IMR-90 (cell line): ENCODE data around the gene SPAAR. TPM values are rescaled to one million over a fixed set of nuclear protein-coding genes. Genes with fewer than 3 reads are reported as not detected.

Source experiments
- ATAC-seq: fragments of 200-7000 bp; cut with Tn5 transposase; 2 replicates; pipeline ENCODE4 v1.9.1; 2020; ENCODE audit warnings: low read depth, mild to moderate bottlenecking, moderate library complexity
- BruUV-seq: library from RNA; stranded (reverse); fragments of 400-500 nt; replicated peaks from 2 replicates; lab custom pipeline; 2021; lab: Mats Ljungman, UMichigan
- CTCF ChIA-PET: fragments of 300-600 bp; formaldehyde crosslinking; extraction: SDS; loops from one replicate; lab custom pipeline; 2021; ENCODE audit warnings: antibody characterized with exemption; lab: Yijun Ruan, JAX
- POLR2A ChIA-PET: fragments of 300-600 bp; sonication (Branson Sonifier 250); formaldehyde crosslinking; loops from one replicate; lab custom pipeline; 2022; ENCODE audit warnings: antibody characterized with exemption; ENCODE audit not compliant: unreplicated experiment; lab: Charles Lee
- DNase-seq: peaks from one replicate; pipeline ENCODE4 v3.0.0; 2013
- H2AFZ ChIP-seq: replicated peaks from 2 replicates; pipeline ENCODE3; 2013; ENCODE audit warnings: low read length, mild to moderate bottlenecking; ENCODE audit not compliant: poor library complexity
- H2AK5ac ChIP-seq: 2 replicates; pipeline ENCODE4 v1.6.1; 2013; ENCODE audit warnings: low read depth, low read length, inconsistent platforms
- H2AK9ac ChIP-seq: replicated peaks from 2 replicates; pipeline ENCODE3; 2013; ENCODE audit warnings: mild to moderate bottlenecking, low read depth, low read length, moderate library complexity; ENCODE audit not compliant: poor library complexity
- H2BK120ac ChIP-seq: 2 replicates; pipeline ENCODE4 v1.6.1; 2013; ENCODE audit warnings: low read depth, low read length, inconsistent platforms
- H2BK15ac ChIP-seq: 3 replicates; pipeline ENCODE4 v1.6.1; 2013; ENCODE audit warnings: low read depth, low read length, inconsistent platforms
- H2BK20ac ChIP-seq: 2 replicates; pipeline ENCODE4 v1.6.1; 2013; ENCODE audit warnings: low read depth, mild to moderate bottlenecking, inconsistent platforms, low read length, moderate library complexity
- H2BK5ac ChIP-seq: 2 replicates; pipeline ENCODE4 v1.6.1; 2013; ENCODE audit warnings: mild to moderate bottlenecking, low read depth, low read length, inconsistent platforms; ENCODE audit not compliant: poor library complexity, severe bottlenecking
- H3K14ac ChIP-seq: replicated peaks from 2 replicates; pipeline ENCODE4 v1.6.1; 2013; ENCODE audit warnings: low read depth, low read length, inconsistent platforms
- H3K18ac ChIP-seq: 2 replicates; pipeline ENCODE4 v1.6.1; 2013; ENCODE audit warnings: low read depth, low read length, control low read depth
- H3K23ac ChIP-seq: 2 replicates; pipeline ENCODE4 v1.6.1; 2013; ENCODE audit warnings: low read depth, low read length, inconsistent platforms
- H3K27ac ChIP-seq: 2 replicates; pipeline ENCODE4 v1.5.1; 2013; ENCODE audit warnings: mild to moderate bottlenecking, control low read depth, low read length; ENCODE audit not compliant: insufficient read depth
- H3K27me3 ChIP-seq: 2 replicates; pipeline ENCODE4 v1.6.1; 2013; ENCODE audit warnings: low read length; ENCODE audit not compliant: control insufficient read depth, insufficient read depth
- H3K36me3 ChIP-seq: 2 replicates; pipeline ENCODE4 v1.6.1; 2013; ENCODE audit warnings: low read length, mixed read lengths; ENCODE audit not compliant: control insufficient read depth, insufficient read depth
- H3K4ac ChIP-seq: 2 replicates; pipeline ENCODE4 v1.6.1; 2013; ENCODE audit warnings: low read depth, low read length, inconsistent platforms
- H3K4me1 ChIP-seq: 2 replicates; pipeline ENCODE4 v1.6.1; 2013; ENCODE audit warnings: low read length, mixed read lengths; ENCODE audit not compliant: control insufficient read depth, insufficient read depth
- H3K4me2 ChIP-seq: 2 replicates; pipeline ENCODE4 v1.6.1; 2013; ENCODE audit warnings: low read depth, mild to moderate bottlenecking, control low read depth, low read length, moderate library complexity
- H3K4me3 ChIP-seq: 2 replicates; pipeline ENCODE4 v1.5.1; 2013; ENCODE audit warnings: low read depth, mild to moderate bottlenecking, control low read depth, low read length, moderate library complexity; ENCODE audit not compliant: insufficient read depth
- H3K56ac ChIP-seq: 2 replicates; pipeline ENCODE4 v1.6.1; 2013; ENCODE audit warnings: low read length, inconsistent platforms; ENCODE audit not compliant: insufficient read depth; ENCODE audit errors: extremely low read depth
- H3K79me1 ChIP-seq, 2 experiments: 2 replicates each; pipeline ENCODE4 v1.6.1; 2013; ENCODE audit warnings: low read length in 2 of 2, inconsistent platforms in 1 of 2, low read depth in 1 of 2
- H3K9ac ChIP-seq: 2 replicates; pipeline ENCODE4 v1.6.1; 2013; ENCODE audit warnings: low read depth, low read length, control low read depth
- H3K9me1 ChIP-seq: 2 replicates; pipeline ENCODE4 v1.6.1; 2013; ENCODE audit warnings: low read length, inconsistent platforms; ENCODE audit not compliant: insufficient read depth
- H3K9me3 ChIP-seq: 2 replicates; pipeline ENCODE4 v1.6.1; 2013; ENCODE audit warnings: low read length; ENCODE audit not compliant: control insufficient read depth, insufficient read depth
- H4K20me1 ChIP-seq: 2 replicates; pipeline ENCODE4 v1.6.1; 2013; ENCODE audit warnings: low read length, inconsistent platforms; ENCODE audit not compliant: insufficient read depth
- H4K5ac ChIP-seq: 2 replicates; pipeline ENCODE4 v1.6.1; 2013; ENCODE audit warnings: mild to moderate bottlenecking, low read depth, low read length, control low read depth
- H4K8ac ChIP-seq, 2 experiments: 2 replicates each; pipeline ENCODE4 v1.6.1; 2013; ENCODE audit warnings: low read depth in 2 of 2, low read length in 2 of 2, control low read depth in 1 of 2, inconsistent platforms in 1 of 2
- H4K91ac ChIP-seq: 2 replicates; pipeline ENCODE4 v1.6.1; 2013; ENCODE audit warnings: low read depth, low read length, inconsistent platforms; ENCODE audit not compliant: insufficient read depth
- CEBPB ChIP-seq: IDR thresholded peaks from 2 replicates; pipeline ENCODE4 v1.6.1; 2012; ENCODE audit warnings: low read depth, low read length, improper control_type of control experiment
- MAZ ChIP-seq: IDR thresholded peaks from 2 replicates; pipeline ENCODE4 v1.6.1; 2012; ENCODE audit warnings: low read depth, mild to moderate bottlenecking, low read length, improper control_type of control experiment, moderate library complexity, borderline replicate concordance
- WGBS, 2 experiments: methylation state at CpG; one replicate each; pipeline versions ENCODE4 v1.1.5 to v1.1.7; 2013; ENCODE audit warnings: missing lambda C conversion rate in 2 of 2; ENCODE audit not compliant: insufficient read length in 1 of 2; ENCODE audit errors: extremely low coverage in 2 of 2; 5-methylcytosine and 5-hydroxymethylcytosine counted together
- dilution Hi-C: fragments of 300-500 bp; cut with HindIII; formaldehyde crosslinking; loops from one replicate; pipeline ENCODE4 v1.14.3; 2018; ENCODE audit warnings: low sequenced_read_pairs; ENCODE audit not compliant: unreplicated experiment
- in situ Hi-C: fragments of 300-500 bp; cut with MboI; formaldehyde crosslinking; loops from 3 replicates; pipeline ENCODE4 v1.14.3; 2019; ENCODE audit warnings: low sequenced_read_pairs, inconsistent platforms, mixed read lengths
- intact Hi-C: fragments of 100-400 bp; cut with micrococcal nuclease; formaldehyde crosslinking; loops from 2 replicates; pipeline ENCODE4 v1.10.0; 2022
- polyA plus RNA-seq, 3 experiments: library from polyadenylated mRNA; depleted of rRNA; stranded (reverse); fragments of >200 nt; gene quantifications; 2 replicates each; pipeline ENCODE4 v1.2.3, GENCODE V29; 2012; ENCODE audit warnings: low replicate concordance in 1 of 3
- total RNA-seq: library from RNA; depleted of rRNA; stranded (reverse); fragments of >200 nt; gene quantifications from 2 replicates; pipeline ENCODE4 v1.2.3, GENCODE V29; 2012
- TF ChIP-seq, protein P1 (sequence below): conservative IDR thresholded peaks from 2 replicates; pipeline ENCODE4 v1.5.1; 2012; ENCODE audit warnings: mild to moderate bottlenecking, low read depth, low read length, improper control_type of control experiment

The SPAAR gene
- total and polyA plus RNA-seq, 2 of the 4 experiments (the other 2 are of a cell fraction) = 0.18 to 0.32 TPM

DNA sequence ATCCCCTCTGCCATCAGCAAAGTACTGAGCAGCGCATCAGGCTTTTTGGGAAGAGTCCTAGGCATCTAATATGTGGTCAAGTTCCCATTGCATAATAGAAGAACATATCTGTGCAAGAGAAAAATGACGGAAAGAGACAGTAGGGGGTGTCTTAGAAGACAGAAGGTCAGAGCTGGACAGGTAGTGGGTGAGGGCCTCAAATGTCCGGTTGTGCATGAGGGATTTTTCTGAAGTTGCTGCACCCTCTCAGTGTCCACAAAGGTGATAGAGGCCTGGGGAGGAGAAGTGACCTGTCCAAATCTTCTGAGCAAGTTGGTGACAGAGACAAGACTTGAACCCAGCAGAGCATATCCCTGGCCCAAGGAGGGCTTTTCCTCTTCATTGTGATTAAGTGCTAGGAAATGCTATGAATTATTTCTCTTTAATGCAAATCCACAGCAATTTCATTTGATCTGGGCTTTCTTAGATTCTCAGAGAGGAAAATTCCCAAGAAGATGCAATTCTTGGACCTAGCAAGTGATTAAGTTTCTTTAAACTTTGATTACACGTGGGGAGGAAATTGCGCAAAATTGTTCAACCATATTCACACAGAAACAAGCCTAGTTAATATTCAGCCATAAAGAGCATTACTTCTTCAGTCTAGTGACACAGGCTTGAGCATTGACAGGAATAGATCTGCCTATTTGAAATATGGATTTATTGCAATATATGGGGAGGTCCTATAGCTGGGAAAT, 49.0 kb downstream of the SPAAR start, which contains the start of gene OR2S2:
Gene OR2S2, minus strand, starts transcription at position 51 of the 734 bp plus-strand sequence. CDS start 56 bp downstream, outside the sequence.
- no peak within 1 kb of the TSS for H3K4me3 ChIP-seq
- peak within 1 kb of the TSS; percentile 27; the same call in 1 of the 2 replicates for H4K5ac ChIP-seq
- H2BK5ac ChIP-seq = no peak within 1 kb of the TSS
- in situ Hi-C loops (no loop called here), dilution Hi-C loops (no loop called here), intact Hi-C loops (loop anchor here (5.0 to 10.0 kb wide), 3 partner anchors 144 to 367 kb away; no protein-coding TSS in a partner anchor)
- H3K14ac ChIP-seq = peak within 1 kb of the TSS; percentile 48; the same call in 1 of the 2 replicates
- peak within 1 kb of the TSS; percentile 5; the same call in 1 of the 2 replicates for H3K23ac ChIP-seq
- no peak within 1 kb of the TSS for H3K4me2 ChIP-seq
- no peak within 1 kb of the TSS for H2AK9ac ChIP-seq
- H2AK5ac ChIP-seq = peak within 1 kb of the TSS; percentile 92
- ATAC-seq = no peak
- peak; percentile 26 for DNase-seq
- POLR2A ChIA-PET = no interaction called here
- H3K9me1 ChIP-seq = peaks cover 14% of the 10 kb centered on the region
- H2BK120ac ChIP-seq = peak within 1 kb of the TSS; percentile 45; the same call in 1 of the 2 replicates
- H2AFZ ChIP-seq = no peak within 1 kb of the TSS
- H3K9me3 ChIP-seq = no peaks in the 10 kb centered on the region
- H3K36me3 ChIP-seq = no peaks in the 10 kb centered on the region
- no peaks in the 10 kb centered on the region; a peak in 1 of 4 replicates for H3K79me1 ChIP-seq
- no peak within 1 kb of the TSS for H3K9ac ChIP-seq
- peak within 1 kb of the TSS; percentile 44; the same call in 1 of the 2 replicates for H4K91ac ChIP-seq
- no peak within 1 kb of the TSS for H3K27ac ChIP-seq
- peak within 1 kb of the TSS; percentile 46; the same call in 1 of the 2 replicates for H2BK20ac ChIP-seq
- no TSS peak for BruUV-seq
- H2BK15ac ChIP-seq = peak within 1 kb of the TSS; percentile 77; the same call in 2 of the 3 replicates
- no peaks in the 10 kb centered on the region for H3K27me3 ChIP-seq
- H3K4ac ChIP-seq = peak within 1 kb of the TSS; percentile 41
- H3K56ac ChIP-seq = no peak within 1 kb of the TSS
- peaks cover 24% of the 10 kb centered on the region for H3K4me1 ChIP-seq
- TF ChIP-seq, protein P1, sequence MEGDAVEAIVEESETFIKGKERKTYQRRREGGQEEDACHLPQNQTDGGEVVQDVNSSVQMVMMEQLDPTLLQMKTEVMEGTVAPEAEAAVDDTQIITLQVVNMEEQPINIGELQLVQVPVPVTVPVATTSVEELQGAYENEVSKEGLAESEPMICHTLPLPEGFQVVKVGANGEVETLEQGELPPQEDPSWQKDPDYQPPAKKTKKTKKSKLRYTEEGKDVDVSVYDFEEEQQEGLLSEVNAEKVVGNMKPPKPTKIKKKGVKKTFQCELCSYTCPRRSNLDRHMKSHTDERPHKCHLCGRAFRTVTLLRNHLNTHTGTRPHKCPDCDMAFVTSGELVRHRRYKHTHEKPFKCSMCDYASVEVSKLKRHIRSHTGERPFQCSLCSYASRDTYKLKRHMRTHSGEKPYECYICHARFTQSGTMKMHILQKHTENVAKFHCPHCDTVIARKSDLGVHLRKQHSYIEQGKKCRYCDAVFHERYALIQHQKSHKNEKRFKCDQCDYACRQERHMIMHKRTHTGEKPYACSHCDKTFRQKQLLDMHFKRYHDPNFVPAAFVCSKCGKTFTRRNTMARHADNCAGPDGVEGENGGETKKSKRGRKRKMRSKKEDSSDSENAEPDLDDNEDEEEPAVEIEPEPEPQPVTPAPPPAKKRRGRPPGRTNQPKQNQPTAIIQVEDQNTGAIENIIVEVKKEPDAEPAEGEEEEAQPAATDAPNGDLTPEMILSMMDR = no peak
- peak; percentile 55 for TF ChIP-seq CEBPB
- TF ChIP-seq MAZ = no peak
- peak within 1 kb of the TSS; percentile 21 for H3K18ac ChIP-seq
- CTCF ChIA-PET = interaction anchor here (1.9 kb wide), 1 partner anchor 65 kb away, joined by 11 read pairs; no protein-coding TSS in a partner anchor
- no peaks in the 10 kb centered on the region for H4K20me1 ChIP-seq
- 100% methylated on average over 1 of the region's 5 CpGs; no CpG with 5 or more reads in 1 of the 2 experiments for WGBS, 2 experiments
- peak within 1 kb of the TSS in 1 of 2 experiments; percentile 18; a peak in 1 of 4 replicates for H4K8ac ChIP-seq
